ENCODE measurements around the gene TMEM117.
A peak's percentile ranks its signal among the peaks of the same experiment; 100 is the strongest.

The TMEM117 gene

GRCh38 chr12:43835656-43836474 lies at the start of gene TMEM117:
Gene TMEM117 (plus strand): TSS chr12:43836081.
- DNase-seq (ENCODE audit: low read depth): peak; percentile 69
- TF ChIP-seq CTCF (IDR thresholded peaks at IDR 0.05; ENCODE audit: insufficient read depth, low read depth, low read length, missing control alignments): no peak

GRCh38 chr12:43786899-43787693 lies 48.8 kb upstream of the TMEM117 start:
- no peak for DNase-seq (ENCODE audit: low read depth)
- H3K4me3 ChIP-seq (ENCODE audit: low read depth, low read length): no peak overlapping the region
- no peak for TF ChIP-seq CTCF (IDR thresholded peaks at IDR 0.05; ENCODE audit: insufficient read depth, low read depth, low read length, missing control alignments)

More at GRCh38 chr12:43835656-43836474, at the start of gene TMEM117:
- H3K4me3 ChIP-seq (ENCODE audit: low read depth, low read length): peak within 1 kb of the TSS; percentile 56

GRCh38 chr12:43789941-43790340 lies 45.9 kb upstream of the TMEM117 start:
- TF ChIP-seq CTCF (IDR thresholded peaks at IDR 0.05; ENCODE audit: insufficient read depth, low read depth, low read length, missing control alignments): no peak
- DNase-seq (ENCODE audit: low read depth): no peak
- H3K4me3 ChIP-seq (ENCODE audit: low read depth, low read length): no peak overlapping the region

- H3K4me3 ChIP-seq (ENCODE audit: low read depth, low read length): no peak overlapping the region
- TF ChIP-seq CTCF (IDR thresholded peaks at IDR 0.05; ENCODE audit: insufficient read depth, low read depth, low read length, missing control alignments): no peak
- no peak for DNase-seq (ENCODE audit: low read depth)
These were observed 40.1 kb upstream of the TMEM117 start for GRCh38 chr12:43795716-43796280.

- no peak for TF ChIP-seq CTCF (IDR thresholded peaks at IDR 0.05; ENCODE audit: insufficient read depth, low read depth, low read length, missing control alignments)
- no peak for DNase-seq (ENCODE audit: low read depth)
These were observed 38.2 kb upstream of the TMEM117 start for GRCh38 chr12:43797561-43798217.

GRCh38 chr12:43805149-43805859 lies 30.6 kb upstream of the TMEM117 start:
- H3K4me3 ChIP-seq (ENCODE audit: low read depth, low read length): peak overlapping the region; percentile 98
- peak; percentile 36 for DNase-seq (ENCODE audit: low read depth)
- TF ChIP-seq CTCF (IDR thresholded peaks at IDR 0.05; ENCODE audit: insufficient read depth, low read depth, low read length, missing control alignments): no peak

More at GRCh38 chr12:43797561-43798217, 38.2 kb upstream of the TMEM117 start:
- H3K4me3 ChIP-seq (ENCODE audit: low read depth, low read length): no peak overlapping the region

All from GM12865 (cell line).